GM19240 (cell line): ENCODE data around the gene RNF11.

Experiments
- DNase-seq: peaks from one replicate; pipeline ENCODE4 v3.0.0; 2011; ENCODE audit warnings: low spot score; ENCODE audit not compliant: insufficient read length

The RNF11 gene

DNA sequence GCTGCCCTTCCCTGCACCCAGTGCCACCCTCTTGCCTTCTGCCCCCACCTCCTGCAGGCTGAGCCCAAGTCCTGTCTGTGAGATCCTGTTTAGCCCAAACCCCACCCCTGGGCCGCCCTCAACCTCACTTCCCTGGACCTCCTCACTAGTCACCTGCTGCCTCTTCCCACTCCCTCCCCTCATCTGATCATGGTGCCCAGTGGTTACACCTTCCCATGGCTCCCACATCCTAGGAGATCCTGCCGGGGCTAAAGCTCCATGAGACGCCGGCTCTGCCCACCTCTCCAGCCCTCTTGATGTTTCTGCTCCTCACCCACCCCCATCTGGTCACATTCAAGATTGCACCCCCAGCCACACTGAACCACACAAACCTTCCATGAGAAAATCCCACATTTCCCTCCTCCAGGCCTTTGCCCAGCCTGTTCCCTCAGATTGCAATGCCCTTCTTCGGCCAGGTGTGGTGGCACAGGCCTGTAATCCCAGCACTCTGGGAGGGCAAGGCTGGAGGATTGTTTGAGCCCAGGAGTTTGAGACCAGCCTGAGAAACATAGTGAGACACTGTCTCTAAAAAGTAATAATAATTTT lies 77.3 kb downstream of the RNF11 start:
- DNase-seq = no peak

DNA sequence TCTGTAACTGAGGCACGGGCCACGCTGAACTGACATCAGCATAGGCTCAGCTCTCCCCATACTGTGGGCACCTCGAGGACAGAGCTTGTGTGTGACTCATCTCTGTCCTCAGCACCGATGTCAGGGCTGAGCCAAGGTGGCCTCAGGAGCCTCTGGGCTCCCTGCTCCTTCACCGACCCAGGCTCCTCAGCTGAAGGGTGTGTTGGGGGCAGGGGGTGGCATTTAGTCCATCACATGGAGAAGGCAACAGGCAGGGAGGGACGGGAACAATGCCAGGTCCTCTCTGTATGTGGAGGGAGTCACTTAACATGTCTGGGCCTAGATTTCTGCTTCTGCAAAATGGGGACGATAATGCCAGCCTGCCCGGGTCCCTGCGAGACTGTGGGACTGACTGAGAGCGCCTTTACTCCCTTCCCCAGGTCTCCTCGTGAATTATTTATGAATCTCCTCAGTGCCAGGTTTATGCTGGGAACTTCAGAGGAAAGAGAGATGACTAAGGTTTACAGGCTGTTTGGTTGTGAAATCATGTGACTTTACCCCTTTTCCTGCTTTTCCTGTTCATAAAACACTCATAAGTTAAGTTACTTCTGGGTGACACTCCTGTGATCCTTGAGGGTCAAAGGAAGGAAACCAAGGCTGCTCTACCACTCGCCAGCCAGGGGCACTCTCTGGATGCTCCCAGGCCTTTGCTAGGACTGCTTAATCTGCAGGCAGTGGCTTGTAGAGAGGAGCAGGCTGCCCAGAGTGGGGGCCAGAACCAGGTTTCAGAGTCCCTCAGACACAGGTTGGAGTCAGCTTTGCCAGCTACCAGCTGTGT lies 78.1 kb downstream of the RNF11 start:
- DNase-seq = no peak

DNA sequence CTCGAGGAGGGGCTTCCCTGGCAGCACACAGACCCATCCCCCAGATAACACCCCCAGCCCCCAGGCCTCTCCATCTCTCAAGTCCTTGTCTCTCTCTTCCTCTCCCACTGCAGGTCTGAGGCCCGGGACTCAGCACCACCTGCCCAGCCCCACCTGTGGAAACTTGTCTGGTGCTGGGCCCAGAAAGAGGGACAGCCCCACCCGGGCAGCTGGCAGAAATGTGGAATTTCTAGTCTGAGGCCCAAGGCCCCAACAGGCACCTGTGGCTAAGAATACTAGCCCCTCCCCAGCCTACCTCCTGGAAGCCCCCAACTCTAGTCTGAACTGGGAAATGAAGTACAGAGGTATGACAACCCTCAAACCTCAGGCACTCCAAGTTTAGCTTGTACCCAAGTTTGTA lies 78.9 kb downstream of the RNF11 start:
- no peak for DNase-seq

DNA sequence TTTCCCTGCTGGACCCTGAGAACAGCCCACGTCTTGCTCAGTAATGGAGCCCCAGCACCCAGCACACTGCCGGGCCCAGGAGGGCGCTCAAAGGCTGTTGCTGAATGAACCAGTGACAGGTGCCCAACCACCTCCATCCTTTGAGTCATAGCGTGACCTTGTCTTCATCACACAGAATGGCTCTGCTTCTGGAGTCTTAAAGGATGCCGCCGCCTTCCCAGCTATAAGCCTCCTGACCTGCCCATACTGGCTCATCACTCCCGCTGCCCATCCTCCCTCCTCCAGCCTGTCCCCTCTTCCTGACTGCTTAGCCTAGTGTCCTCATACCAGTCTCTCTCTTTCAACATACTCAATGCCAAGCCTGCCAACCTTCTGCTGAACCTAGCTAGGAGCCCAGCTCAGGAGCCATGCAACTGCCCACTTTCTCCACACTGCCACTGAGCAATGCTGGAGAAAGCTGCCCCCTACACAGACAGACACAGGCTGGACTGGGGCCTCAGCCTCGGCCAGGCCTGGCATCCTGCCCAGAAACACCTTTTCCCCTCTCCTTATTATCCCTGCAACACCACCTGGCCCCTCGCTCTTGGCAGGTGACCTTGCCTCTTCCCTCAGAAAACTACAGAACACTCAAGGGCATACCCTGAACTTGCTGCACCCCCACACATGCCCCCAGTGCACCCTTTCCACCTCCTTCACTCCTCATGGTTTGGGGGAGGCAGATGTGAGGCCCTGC lies 80.2 kb downstream of the RNF11 start:
- no peak for DNase-seq

DNA sequence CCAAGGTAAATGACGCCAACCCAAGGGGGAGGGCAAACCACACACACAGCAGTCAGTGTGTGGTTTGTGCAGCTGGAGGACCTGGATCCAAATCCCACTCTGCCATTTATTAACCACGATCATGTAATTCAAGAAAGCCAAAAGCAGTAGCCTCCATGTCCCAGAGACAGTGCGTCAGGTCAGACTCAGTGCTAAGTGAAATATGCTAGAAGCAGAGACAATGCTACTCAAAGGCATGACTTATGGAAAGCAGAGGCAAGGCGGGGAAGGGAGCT lies 80.7 kb downstream of the RNF11 start:
- DNase-seq = no peak

DNA sequence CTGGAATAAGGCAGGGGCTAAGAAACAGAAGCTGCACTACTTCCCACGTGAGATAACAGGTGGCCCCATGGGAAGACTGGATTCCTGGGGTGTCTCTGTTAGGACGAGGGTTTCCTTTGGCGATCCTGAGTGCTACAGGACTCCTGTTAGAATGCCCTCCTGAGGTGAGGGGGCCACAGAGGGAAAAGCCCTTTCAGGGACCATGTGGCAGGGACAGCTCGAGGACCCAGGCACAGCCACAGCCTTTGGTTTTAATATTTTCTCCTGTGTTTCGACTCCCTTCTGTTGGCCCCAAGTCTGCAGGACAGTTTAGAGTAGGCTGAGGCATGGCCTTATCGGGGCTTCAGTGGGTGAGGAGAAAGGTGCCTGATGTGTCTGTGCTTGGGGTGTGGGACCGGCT lies 81.7 kb downstream of the RNF11 start:
- DNase-seq = no peak

DNA sequence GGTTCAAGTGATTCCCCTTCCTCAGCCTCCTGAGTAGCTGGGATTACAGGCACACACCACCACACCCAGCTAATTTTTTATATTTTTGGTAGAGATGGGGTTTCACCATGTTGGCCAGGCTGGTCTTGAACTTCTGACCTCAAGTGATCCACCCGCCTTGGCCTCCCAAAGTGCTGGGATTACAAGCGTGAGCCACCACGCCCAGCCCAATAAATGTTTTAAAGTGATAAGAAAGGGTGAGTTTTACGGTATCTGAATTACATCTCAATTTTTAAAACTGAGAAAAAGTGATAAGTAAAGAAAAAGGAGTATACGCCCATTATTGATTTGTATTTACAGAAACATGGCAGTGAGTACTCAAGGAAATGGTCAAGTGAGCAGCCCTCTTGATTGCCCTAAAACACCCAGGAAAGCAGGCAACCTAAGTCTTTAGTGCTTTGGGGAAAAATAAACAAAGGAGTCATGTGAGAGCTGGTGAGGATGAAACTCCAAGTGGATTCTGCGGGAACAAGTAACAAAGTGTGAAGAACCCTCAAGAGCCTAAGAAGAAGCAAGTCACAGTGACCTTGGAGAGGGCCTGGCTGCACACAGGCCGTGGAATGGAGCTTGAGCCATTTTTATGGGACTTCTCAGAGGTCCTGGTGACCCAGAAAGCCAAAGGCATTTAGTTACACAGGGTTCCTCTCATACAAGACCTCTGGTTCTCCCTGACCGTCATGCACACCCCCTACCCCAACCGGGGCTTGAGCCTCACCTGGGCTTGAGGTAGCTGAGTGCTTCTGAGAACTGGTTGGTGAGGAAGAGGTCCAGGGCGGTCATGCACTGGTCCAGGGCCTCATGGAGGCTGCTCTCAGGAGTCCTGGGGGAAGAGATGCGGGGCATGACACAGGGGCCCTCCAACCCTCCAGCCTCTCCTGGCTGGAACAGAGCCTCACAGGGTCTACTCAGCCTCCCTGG lies 85.2 kb downstream of the RNF11 start:
- no peak for DNase-seq

DNA sequence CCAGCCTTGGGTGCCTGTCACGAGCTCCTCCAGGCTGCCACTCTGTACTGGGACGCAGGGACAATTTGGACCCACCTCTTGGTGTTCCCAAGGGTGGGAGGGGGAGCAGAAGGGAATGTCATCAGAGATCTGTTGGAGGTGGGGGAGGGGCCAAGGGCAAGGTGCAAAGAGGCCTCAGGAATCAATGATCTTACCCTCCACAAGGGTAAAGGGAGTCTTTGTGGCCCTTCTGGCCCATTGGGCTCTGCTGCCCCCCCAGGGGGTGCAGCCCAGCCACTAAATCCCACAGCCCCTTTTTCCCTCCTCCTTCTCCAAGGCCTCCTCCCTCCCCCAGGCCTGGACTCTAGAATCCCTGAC lies 85.8 kb downstream of the RNF11 start:
- no peak for DNase-seq

DNA sequence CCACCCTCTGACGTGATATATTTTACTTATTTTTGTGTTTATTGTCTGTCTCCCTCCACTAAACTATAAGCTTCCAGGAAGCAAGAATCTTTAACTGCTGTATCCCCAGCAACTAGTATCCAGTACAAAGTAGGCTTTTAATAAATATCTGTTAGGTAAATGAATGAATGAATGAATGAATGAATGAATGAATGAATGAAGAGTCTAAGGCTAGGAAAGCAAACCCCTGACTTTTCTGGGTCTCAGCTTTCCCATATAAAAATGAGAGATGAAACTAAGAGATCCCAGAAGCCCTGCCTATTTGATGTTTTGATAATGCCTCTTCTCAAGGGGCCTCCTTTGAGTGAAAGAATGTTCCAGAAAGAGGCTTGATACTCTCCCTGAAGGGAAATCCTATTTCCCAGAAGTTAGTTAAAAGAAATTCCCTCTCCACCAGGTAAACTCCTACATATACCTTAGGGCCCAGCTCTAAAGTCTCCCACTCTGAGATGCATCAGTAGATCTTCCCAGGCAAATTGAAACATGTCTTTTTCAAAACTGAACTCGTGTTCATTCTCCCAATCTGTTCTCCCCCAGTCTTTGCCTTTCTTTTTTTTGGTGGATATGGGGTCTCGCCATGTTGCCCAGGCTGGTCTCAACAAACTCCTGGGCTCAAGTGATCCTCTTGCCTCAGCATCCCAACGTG lies 86.5 kb downstream of the RNF11 start:
- no peak for DNase-seq
